Body of pancreas (tissue), 4 donors: ENCODE measurements around the gene TENT4B. TPM values are rescaled to one million over a fixed set of nuclear protein-coding genes. Genes with fewer than 3 reads are reported as not detected.

Source experiments
- ATAC-seq: fragments of 150-250 bp; one replicate; pipeline ENCODE4 v1.9.1; 2016
- DNase-seq, 4 donors: peaks; one replicate each; pipeline ENCODE4 v3.0.0-alpha.2; 2019
- H3K27ac ChIP-seq, 4 donors: fragments of 200-600 bp; sonication (generic); 1 replicate in 3 of 4; 2 replicates in 1 of 4; pipeline versions ENCODE4 v1.5.1 to v1.6.1; 2016 to 2019; ENCODE audit warnings: mild to moderate bottlenecking in 1 of 4, mixed read lengths in 1 of 4, moderate library complexity in 1 of 4
- H3K27me3 ChIP-seq, 2 donors: fragments of 200-600 bp; sonication (generic); one replicate each; pipeline ENCODE4 v1.6.0; 2016; ENCODE audit warnings: mild to moderate bottlenecking in 1 of 2
- H3K36me3 ChIP-seq, 2 donors: fragments of 200-600 bp; sonication (generic); replicated peaks in 1 of 2; 2 replicates each; pipeline ENCODE4 v1.5.1; 2016; ENCODE audit warnings: low read depth in 2 of 2; ENCODE audit not compliant: insufficient read depth in 1 of 2
- H3K4me1 ChIP-seq: fragments of 200-600 bp; sonication (generic); one replicate; pipeline ENCODE4 v1.6.0; 2016
- H3K4me3 ChIP-seq, 2 donors: fragments of 200-600 bp; sonication (generic); 1 replicate in 1 of 2; 2 replicates in 1 of 2; pipeline ENCODE4 v1.5.1; 2016 to 2019
- H3K9me3 ChIP-seq, 3 donors: fragments of 200-600 bp; sonication (generic); 1 replicate in 2 of 3; 2 replicates in 1 of 3; pipeline ENCODE4 v1.5.1; 2016
- CTCF ChIP-seq, 7 experiments: fragments of 450-650 bp in 4 of 7; fragments of 200-600 bp in 3 of 7; sonication (generic) in 3 of 7; IDR thresholded peaks; one replicate each; pipeline ENCODE4 v1.5.1; 2016 to 2019; ENCODE audit warnings: antibody characterized with exemption in 7 of 7
- POLR2A ChIP-seq, 3 donors: fragments of 450-650 bp; IDR thresholded peaks; one replicate each; pipeline ENCODE4 v1.6.1; 2016; ENCODE audit warnings: antibody characterized with exemption in 3 of 3, mild to moderate bottlenecking in 2 of 3
- WGBS, 2 donors: methylation state at CpG; one replicate each; pipeline ENCODE4 v1.1.5; 2017; 5-methylcytosine and 5-hydroxymethylcytosine counted together
- intact Hi-C: fragments of 100-400 bp; cut with DNase I; formaldehyde crosslinking; loops from one replicate; pipeline ENCODE4 v1.15.1; 2023
- total RNA-seq, 2 donors: library from RNA; depleted of rRNA; stranded (reverse); fragments of >200 nt; gene quantifications; one replicate each; pipeline ENCODE4 v1.1.0, GENCODE V29; 2016

Gene TENT4B
- 1 to 10 TPM; 2.0 to 7.0 TPM for total RNA-seq

DNA sequence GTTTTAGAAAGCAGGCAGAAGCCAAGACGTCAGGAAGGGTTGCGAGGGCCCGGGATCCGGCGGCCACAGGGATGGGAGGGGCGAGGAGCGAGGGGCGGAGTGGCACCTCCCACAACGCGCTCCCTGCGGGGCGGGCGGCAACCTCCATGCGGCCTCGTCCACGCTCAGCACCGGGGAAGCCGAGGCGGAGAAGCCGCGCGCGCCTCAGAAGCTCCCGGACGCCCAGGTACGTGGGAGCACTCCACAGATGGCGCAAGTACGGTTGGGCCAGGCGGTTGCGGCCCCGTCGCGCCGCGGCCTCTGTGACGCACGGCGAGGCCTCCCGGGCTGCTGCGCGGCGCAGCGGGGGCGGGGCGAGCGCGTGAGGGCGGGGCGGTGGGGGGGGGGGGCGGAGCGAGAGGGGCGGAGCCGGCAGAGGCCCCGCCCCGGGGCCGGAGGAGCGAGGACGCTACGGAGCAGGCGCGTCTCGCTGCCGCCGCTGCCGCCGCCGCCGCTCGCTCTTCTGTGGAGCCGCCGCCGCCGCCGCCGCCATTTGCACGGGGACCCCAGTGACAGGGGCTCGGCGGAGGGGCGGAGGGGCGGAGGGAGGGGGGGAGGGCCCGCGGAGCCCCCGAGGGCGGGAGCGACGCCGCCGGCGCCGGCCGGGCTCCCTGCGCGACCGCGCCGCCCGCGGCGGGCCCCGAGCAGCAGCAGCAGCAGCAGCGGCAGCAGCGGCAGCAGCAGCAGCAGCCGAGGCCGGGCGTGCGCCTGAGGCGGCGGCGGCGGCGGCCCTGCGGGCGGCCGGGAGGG is at the start of gene TENT4B:
Gene TENT4B (plus strand): TSS at position 500 of the 789 bp plus-strand sequence. CDS start 316 bp downstream, outside the sequence.
- 1 to 3% methylated on average over 5 to 72 of the region's 114 CpGs for WGBS, 2 donors
- TF ChIP-seq CTCF (IDR thresholded peaks at IDR 0.05) (peak in 2 of 7 experiments; percentile 8 to 24), POLR2A (IDR thresholded peaks at IDR 0.05) (peak; percentile 84 to 87 (median 86))
- no peaks in the 10 kb centered on the region for H3K36me3 ChIP-seq
- H3K9me3 ChIP-seq: no peaks in the 10 kb centered on the region
- H3K27me3 ChIP-seq: no peaks in the 10 kb centered on the region
- peak; percentile 89 for ATAC-seq
- peaks cover 33% of the 10 kb centered on the region for H3K4me1 ChIP-seq
- peak within 1 kb of the TSS; percentile 50 to 90 for H3K4me3 ChIP-seq
- intact Hi-C loops: no loop called here
- H3K27ac ChIP-seq: peak within 1 kb of the TSS; percentile 96 to 99 (median 98)
- peak; percentile 84 to 89 (median 88) for DNase-seq

- Histone ChIP-seq H3K27ac (no peak overlapping the region), H3K9me3 (no peaks in the 10 kb centered on the region), H3K36me3 (peaks cover 0 to 18% of the 10 kb centered on the region in 2 donors), H3K4me3 (no peak overlapping the region), H3K4me1 (no peaks in the 10 kb centered on the region), H3K27me3 (no peaks in the 10 kb centered on the region)
- WGBS, 2 donors: 82 to 93% methylated on average over 5 of the region's 5 CpGs
- DNase-seq: no peak
- no peak for TF ChIP-seq CTCF (IDR thresholded peaks at IDR 0.05)
- TF ChIP-seq POLR2A (IDR thresholded peaks at IDR 0.05): no peak
- intact Hi-C loops: no loop called here
- no peak for ATAC-seq
These were observed 49.3 kb upstream of the TENT4B start for GRCh38 chr16:50103764-50104163.

GRCh38 chr16:50114357-50115129 is 38.6 kb upstream of the TENT4B start:
- 81 to 85% methylated on average over 7 to 8 of the region's 8 CpGs for WGBS, 2 donors
- H3K9me3 ChIP-seq: no peaks in the 10 kb centered on the region
- intact Hi-C loops: no loop called here
- TF ChIP-seq CTCF (IDR thresholded peaks at IDR 0.05) (no peak), POLR2A (IDR thresholded peaks at IDR 0.05) (no peak)
- DNase-seq (no peak), ATAC-seq (no peak)
- H3K27ac ChIP-seq: no peak overlapping the region
- no peaks in the 10 kb centered on the region for H3K36me3 ChIP-seq
- no peaks in the 10 kb centered on the region for H3K27me3 ChIP-seq
- no peak overlapping the region for H3K4me3 ChIP-seq
- H3K4me1 ChIP-seq: no peaks in the 10 kb centered on the region

DNA sequence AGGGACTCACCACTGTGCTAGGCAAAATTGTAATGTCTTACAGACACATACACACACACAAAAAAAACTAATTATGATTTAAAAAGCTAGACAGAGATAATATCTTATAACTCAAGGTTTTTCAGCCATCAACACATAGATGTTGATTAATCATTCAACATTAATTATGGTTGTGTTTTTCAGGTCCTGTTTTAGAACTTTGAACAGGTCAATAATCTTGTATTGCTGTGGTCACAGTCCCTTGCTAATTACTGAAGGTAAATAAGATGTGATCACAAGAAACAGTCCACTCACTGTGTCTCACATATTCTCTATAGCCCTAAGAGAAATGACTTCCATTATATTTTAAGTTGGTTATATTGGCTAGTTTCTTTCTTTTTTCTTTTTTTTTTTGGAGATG is 32.4 kb upstream of the TENT4B start:
- H3K27me3 ChIP-seq: no peaks in the 10 kb centered on the region
- H3K4me1 ChIP-seq: no peaks in the 10 kb centered on the region
- H3K36me3 ChIP-seq: no peaks in the 10 kb centered on the region
- DNase-seq (no peak), ATAC-seq (no peak)
- no peaks in the 10 kb centered on the region for H3K9me3 ChIP-seq
- H3K4me3 ChIP-seq: no peak overlapping the region
- no peak for TF ChIP-seq POLR2A (IDR thresholded peaks at IDR 0.05)
- TF ChIP-seq CTCF (IDR thresholded peaks at IDR 0.05): no peak
- intact Hi-C loops: no loop called here
- H3K27ac ChIP-seq: no peak overlapping the region
